Measurements from ENCODE around the gene MVD.

The MVD gene

GRCh38 chr16:88691129-88691813 is 28.4 kb upstream of the MVD start:
- H3K36me3 Mint-ChIP-seq = no peaks in the 10 kb centered on the region
- peaks cover 36% of the 10 kb centered on the region for H3K4me1 Mint-ChIP-seq (ENCODE audit: low read depth)
- H3K9me3 Mint-ChIP-seq (ENCODE audit: low read depth) = no peaks in the 10 kb centered on the region
- H3K4me3 Mint-ChIP-seq = peak overlapping the region; percentile 20
- no peak overlapping the region for H3K27ac Mint-ChIP-seq
- no peaks in the 10 kb centered on the region for H3K27me3 Mint-ChIP-seq

GRCh38 chr16:88690341-88691128 is 27.6 kb upstream of the MVD start:
- H3K4me3 Mint-ChIP-seq = peak overlapping the region; percentile 20
- H3K4me1 Mint-ChIP-seq (ENCODE audit: low read depth) = peaks cover 36% of the 10 kb centered on the region
- no peaks in the 10 kb centered on the region for H3K27me3 Mint-ChIP-seq
- H3K9me3 Mint-ChIP-seq (ENCODE audit: low read depth) = no peaks in the 10 kb centered on the region
- H3K27ac Mint-ChIP-seq = no peak overlapping the region
- H3K36me3 Mint-ChIP-seq = no peaks in the 10 kb centered on the region

GRCh38 chr16:88688013-88688778 is 25.3 kb upstream of the MVD start:
- Mint-ChIP-seq H3K4me3 (no peak overlapping the region), H3K9me3 (ENCODE audit: low read depth) (no peaks in the 10 kb centered on the region), H3K4me1 (ENCODE audit: low read depth) (peaks cover 51% of the 10 kb centered on the region), H3K36me3 (no peaks in the 10 kb centered on the region), H3K27ac (no peak overlapping the region), H3K27me3 (no peaks in the 10 kb centered on the region)

GRCh38 chr16:88687676-88688012 is 24.8 kb upstream of the MVD start:
- Mint-ChIP-seq H3K4me1 (ENCODE audit: low read depth) (peaks cover 48% of the 10 kb centered on the region), H3K36me3 (no peaks in the 10 kb centered on the region), H3K4me3 (no peak overlapping the region), H3K27me3 (no peaks in the 10 kb centered on the region), H3K9me3 (ENCODE audit: low read depth) (no peaks in the 10 kb centered on the region), H3K27ac (no peak overlapping the region)

- H3K9me3 Mint-ChIP-seq (ENCODE audit: low read depth) = no peaks in the 10 kb centered on the region
- H3K27me3 Mint-ChIP-seq = no peaks in the 10 kb centered on the region
- H3K27ac Mint-ChIP-seq = no peak overlapping the region
- H3K4me3 Mint-ChIP-seq = peak overlapping the region; percentile 17
- H3K4me1 Mint-ChIP-seq (ENCODE audit: low read depth) = peaks cover 48% of the 10 kb centered on the region
- H3K36me3 Mint-ChIP-seq = no peaks in the 10 kb centered on the region
These were observed 24.3 kb upstream of the MVD start for GRCh38 chr16:88687254-88687576.

- H3K4me1 Mint-ChIP-seq (ENCODE audit: low read depth) = peaks cover 49% of the 10 kb centered on the region
- H3K9me3 Mint-ChIP-seq (ENCODE audit: low read depth) = no peaks in the 10 kb centered on the region
- H3K36me3 Mint-ChIP-seq = no peaks in the 10 kb centered on the region
These were observed 23.8 kb upstream of the MVD start, which contains the start of gene SNAI3 for GRCh38 chr16:88686439-88687253. Gene SNAI3, minus strand, starts transcription at chr16:88686507. Its CDS starts 101 bp downstream, at chr16:88686406.

GRCh38 chr16:88686062-88686438 is 23.2 kb upstream of the MVD start:
- Mint-ChIP-seq H3K9me3 (ENCODE audit: low read depth) (no peaks in the 10 kb centered on the region), H3K27me3 (no peaks in the 10 kb centered on the region), H3K4me3 (peak overlapping the region; percentile 75), H3K36me3 (no peaks in the 10 kb centered on the region), H3K27ac (no peak overlapping the region), H3K4me1 (ENCODE audit: low read depth) (peaks cover 51% of the 10 kb centered on the region)

More at GRCh38 chr16:88686439-88687253, 23.8 kb upstream of the MVD start, which contains the start of gene SNAI3:
- Mint-ChIP-seq H3K27me3 (no peaks in the 10 kb centered on the region), H3K27ac (peak within 1 kb of the TSS; percentile 28), H3K4me3 (peak within 1 kb of the TSS; percentile 75)

- H3K27ac Mint-ChIP-seq = peak overlapping the region; percentile 28
- peaks cover 47% of the 10 kb centered on the region for H3K4me1 Mint-ChIP-seq (ENCODE audit: low read depth)
- no peaks in the 10 kb centered on the region for H3K9me3 Mint-ChIP-seq (ENCODE audit: low read depth)
- no peaks in the 10 kb centered on the region for H3K27me3 Mint-ChIP-seq
- no peaks in the 10 kb centered on the region for H3K36me3 Mint-ChIP-seq
- H3K4me3 Mint-ChIP-seq = peak overlapping the region; percentile 75
These were observed 22.5 kb upstream of the MVD start for GRCh38 chr16:88685156-88686061.

GRCh38 chr16:88684569-88685155 is 21.8 kb upstream of the MVD start:
- Mint-ChIP-seq H3K4me3 (peak overlapping the region; percentile 75), H3K4me1 (ENCODE audit: low read depth) (peaks cover 41% of the 10 kb centered on the region), H3K27ac (peak overlapping the region; percentile 10), H3K27me3 (no peaks in the 10 kb centered on the region), H3K36me3 (no peaks in the 10 kb centered on the region), H3K9me3 (ENCODE audit: low read depth) (no peaks in the 10 kb centered on the region)

- peak overlapping the region; percentile 95 for H3K27ac Mint-ChIP-seq
- no peaks in the 10 kb centered on the region for H3K27me3 Mint-ChIP-seq
- H3K4me3 Mint-ChIP-seq = peak overlapping the region; percentile 73
- H3K4me1 Mint-ChIP-seq (ENCODE audit: low read depth) = peaks cover 38% of the 10 kb centered on the region
- H3K9me3 Mint-ChIP-seq (ENCODE audit: low read depth) = no peaks in the 10 kb centered on the region
- no peaks in the 10 kb centered on the region for H3K36me3 Mint-ChIP-seq
These were observed 19.0 kb upstream of the MVD start for GRCh38 chr16:88681709-88682451.

GRCh38 chr16:88681084-88681680 is 18.3 kb upstream of the MVD start:
- no peaks in the 10 kb centered on the region for H3K27me3 Mint-ChIP-seq
- H3K4me1 Mint-ChIP-seq (ENCODE audit: low read depth) = peaks cover 38% of the 10 kb centered on the region
- no peaks in the 10 kb centered on the region for H3K9me3 Mint-ChIP-seq (ENCODE audit: low read depth)
- H3K36me3 Mint-ChIP-seq = no peaks in the 10 kb centered on the region
- peak overlapping the region; percentile 73 for H3K4me3 Mint-ChIP-seq
- peak overlapping the region; percentile 95 for H3K27ac Mint-ChIP-seq

GRCh38 chr16:88680554-88681083 is 17.7 kb upstream of the MVD start:
- Mint-ChIP-seq H3K4me1 (ENCODE audit: low read depth) (peaks cover 38% of the 10 kb centered on the region), H3K36me3 (no peaks in the 10 kb centered on the region)

More at GRCh38 chr16:88680554-88681083, 17.7 kb upstream of the MVD start:
- H3K27ac Mint-ChIP-seq = peak overlapping the region; percentile 95
- H3K27me3 Mint-ChIP-seq = no peaks in the 10 kb centered on the region
- H3K9me3 Mint-ChIP-seq (ENCODE audit: low read depth) = no peaks in the 10 kb centered on the region
- H3K4me3 Mint-ChIP-seq = no peak overlapping the region

All from activated naive CD8-positive, alpha-beta T cell (primary cell).